GM19467 (cell line): ENCODE data around the gene STK36.

Experiments used
- ATAC-seq: cut with Tn5 transposase; IDR thresholded peaks from one replicate; pipeline ENCODE4 v1.9.1; 2021; ENCODE audit warnings: mild to moderate bottlenecking, moderate library complexity; ENCODE audit not compliant: unreplicated experiment

STK36 gene, protein sequence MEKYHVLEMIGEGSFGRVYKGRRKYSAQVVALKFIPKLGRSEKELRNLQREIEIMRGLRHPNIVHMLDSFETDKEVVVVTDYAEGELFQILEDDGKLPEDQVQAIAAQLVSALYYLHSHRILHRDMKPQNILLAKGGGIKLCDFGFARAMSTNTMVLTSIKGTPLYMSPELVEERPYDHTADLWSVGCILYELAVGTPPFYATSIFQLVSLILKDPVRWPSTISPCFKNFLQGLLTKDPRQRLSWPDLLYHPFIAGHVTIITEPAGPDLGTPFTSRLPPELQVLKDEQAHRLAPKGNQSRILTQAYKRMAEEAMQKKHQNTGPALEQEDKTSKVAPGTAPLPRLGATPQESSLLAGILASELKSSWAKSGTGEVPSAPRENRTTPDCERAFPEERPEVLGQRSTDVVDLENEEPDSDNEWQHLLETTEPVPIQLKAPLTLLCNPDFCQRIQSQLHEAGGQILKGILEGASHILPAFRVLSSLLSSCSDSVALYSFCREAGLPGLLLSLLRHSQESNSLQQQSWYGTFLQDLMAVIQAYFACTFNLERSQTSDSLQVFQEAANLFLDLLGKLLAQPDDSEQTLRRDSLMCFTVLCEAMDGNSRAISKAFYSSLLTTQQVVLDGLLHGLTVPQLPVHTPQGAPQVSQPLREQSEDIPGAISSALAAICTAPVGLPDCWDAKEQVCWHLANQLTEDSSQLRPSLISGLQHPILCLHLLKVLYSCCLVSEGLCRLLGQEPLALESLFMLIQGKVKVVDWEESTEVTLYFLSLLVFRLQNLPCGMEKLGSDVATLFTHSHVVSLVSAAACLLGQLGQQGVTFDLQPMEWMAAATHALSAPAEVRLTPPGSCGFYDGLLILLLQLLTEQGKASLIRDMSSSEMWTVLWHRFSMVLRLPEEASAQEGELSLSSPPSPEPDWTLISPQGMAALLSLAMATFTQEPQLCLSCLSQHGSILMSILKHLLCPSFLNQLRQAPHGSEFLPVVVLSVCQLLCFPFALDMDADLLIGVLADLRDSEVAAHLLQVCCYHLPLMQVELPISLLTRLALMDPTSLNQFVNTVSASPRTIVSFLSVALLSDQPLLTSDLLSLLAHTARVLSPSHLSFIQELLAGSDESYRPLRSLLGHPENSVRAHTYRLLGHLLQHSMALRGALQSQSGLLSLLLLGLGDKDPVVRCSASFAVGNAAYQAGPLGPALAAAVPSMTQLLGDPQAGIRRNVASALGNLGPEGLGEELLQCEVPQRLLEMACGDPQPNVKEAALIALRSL (N-terminal part only)

DNA sequence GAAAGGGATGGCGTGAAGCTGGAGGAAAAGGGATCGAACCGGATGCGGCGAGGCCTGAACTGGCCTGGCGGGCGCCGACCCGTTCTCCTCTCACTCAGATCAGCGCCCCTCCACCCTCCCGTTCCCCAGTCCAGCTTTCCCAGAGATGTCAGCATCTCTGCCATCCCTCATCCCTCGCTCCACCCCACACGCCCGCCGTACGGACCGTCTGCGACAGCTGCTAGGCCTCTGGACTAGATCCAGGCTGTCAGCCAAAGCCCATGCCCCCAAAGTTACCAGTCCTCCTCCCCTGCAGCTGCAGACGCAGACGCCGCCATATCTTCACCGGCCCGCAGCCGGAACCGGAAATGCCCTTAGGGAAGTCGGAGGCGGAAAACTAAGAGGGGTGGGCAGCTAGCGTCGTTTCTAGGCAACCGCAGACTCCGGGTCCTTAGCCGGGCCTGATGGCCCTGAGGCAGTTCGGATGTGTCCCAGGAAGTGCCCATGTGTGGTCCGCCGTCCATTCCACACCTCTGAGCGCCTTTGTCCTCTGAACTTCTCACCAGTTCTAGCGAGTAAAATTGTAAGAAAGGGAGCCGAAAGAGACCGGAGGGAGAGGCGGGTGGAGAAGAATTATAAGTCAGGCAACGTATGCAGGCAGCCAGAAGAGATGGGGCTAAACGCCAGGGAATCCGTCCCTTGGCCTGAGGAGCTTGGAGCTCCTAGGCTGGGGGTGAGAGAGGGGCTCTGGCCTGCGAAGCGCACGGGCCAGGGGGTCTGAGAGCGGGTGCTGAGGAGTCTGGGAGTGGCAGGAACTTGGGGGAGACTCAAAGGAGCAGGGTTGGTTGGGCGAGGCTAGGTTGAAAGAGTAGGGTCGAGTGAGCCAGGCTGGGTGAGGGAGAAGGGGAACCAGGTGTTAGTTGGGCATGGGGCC is at the start of gene STK36, which contains the start of gene RNF25:
Gene STK36, plus strand, starts transcription at position 433 of the 913 bp plus-strand sequence. CDS start 744 bp downstream, outside the sequence.
Gene RNF25, minus strand, starts transcription at position 349 of the 913 bp plus-strand sequence. Its CDS starts 32 bp downstream, at position 317.
- ATAC-seq = peak; percentile 94

DNA sequence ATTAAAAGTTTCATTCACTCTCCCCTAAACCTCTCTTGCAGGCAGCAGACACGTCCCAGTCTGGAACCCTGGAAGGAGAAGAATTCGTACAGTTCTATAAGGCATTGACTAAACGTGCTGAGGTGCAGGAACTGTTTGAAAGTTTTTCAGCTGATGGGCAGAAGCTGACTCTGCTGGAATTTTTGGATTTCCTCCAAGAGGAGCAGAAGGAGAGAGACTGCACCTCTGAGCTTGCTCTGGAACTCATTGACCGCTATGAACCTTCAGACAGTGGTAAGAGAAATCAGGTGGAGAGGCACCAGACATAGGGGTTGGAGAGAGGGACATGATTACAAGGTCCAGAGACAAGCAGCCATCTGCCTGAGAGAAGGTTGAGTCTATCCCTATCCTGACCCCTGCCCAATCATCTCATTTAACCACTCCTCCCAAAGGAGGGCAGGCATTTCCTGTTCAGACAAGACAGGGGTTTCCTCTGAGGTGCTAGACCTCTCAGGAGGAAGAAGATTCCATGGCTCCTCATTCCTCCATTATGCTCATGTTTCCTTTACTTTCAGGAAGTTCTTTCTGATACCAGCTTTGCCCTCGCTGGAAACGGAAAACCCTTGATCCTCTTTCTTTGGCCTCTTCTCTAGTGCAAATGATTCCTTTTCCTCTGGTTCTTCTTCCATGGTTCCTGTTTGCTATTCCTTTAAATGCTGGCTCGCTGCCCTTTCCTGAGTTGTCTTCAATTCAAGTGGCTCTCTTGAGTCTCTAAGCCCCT is 49.1 kb upstream of the STK36 start:
- no peak for ATAC-seq

DNA sequence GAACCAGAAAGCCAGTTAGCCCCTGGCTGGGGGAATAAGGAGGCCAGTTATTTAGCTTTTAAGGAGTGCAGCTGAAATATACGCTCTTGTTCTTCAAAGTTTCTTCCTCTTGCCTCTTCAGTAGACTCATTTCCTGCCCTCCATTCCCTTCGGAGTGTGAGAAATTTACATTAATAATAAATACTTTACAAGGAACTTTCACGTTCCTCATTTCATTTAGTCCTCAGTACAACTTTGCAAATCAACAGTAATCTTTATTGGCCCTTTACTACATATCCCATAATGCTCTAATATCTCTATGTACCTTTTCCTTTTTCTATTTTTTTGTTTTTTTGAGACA is 48.5 kb upstream of the STK36 start:
- no peak for ATAC-seq

DNA sequence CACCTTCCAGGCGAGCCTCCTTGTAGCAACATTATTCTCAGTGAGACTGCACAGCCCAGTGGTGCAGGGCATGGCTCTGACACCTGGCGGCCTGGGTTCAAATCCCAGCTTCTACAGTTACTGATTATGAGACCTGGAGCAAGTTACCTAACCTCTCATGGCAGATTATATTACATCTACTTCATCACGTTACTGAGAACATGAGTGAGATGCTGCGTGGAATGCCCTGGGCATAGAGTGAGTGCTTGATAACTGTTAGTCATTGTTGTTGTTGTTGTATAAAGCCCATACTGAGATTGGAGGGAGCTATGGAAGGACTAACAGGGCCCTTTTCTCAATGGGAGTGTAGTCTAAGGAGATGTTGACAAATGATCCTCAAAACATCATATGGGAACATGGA is 45.5 kb upstream of the STK36 start:
- ATAC-seq = no peak

DNA sequence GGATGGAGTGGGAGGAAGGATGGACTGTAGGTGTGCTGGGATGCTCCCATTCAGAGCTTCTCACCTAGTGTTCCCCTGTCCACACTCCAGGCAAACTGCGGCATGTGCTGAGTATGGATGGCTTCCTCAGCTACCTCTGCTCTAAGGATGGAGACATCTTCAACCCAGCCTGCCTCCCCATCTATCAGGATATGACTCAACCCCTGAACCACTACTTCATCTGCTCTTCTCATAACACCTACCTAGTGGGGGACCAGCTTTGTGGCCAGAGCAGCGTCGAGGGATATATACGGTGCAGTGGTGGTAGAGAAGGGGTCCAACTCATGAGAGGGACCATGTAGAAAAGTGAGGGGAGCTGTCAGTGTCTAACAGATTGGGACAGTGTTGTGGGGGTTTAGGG is 43.9 kb upstream of the STK36 start:
- ATAC-seq = no peak

DNA sequence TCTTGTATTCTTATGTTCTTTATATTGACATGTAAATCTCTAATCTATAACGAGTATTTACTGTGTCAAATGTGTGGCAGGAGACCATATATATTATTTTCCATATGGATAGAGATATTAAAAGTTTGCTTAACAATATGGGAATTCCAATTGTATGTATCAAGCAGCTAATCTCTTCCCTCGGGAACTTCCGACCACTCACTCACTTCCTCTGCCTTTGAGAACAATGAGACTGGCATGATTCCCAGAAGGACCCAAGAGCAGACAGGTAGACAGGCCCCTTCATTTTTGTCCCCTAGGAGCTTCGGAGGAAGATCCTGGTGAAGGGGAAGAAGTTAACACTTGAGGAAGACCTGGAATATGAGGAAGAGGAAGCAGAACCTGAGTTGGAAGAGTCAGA is 40.0 kb upstream of the STK36 start:
- no peak for ATAC-seq

DNA sequence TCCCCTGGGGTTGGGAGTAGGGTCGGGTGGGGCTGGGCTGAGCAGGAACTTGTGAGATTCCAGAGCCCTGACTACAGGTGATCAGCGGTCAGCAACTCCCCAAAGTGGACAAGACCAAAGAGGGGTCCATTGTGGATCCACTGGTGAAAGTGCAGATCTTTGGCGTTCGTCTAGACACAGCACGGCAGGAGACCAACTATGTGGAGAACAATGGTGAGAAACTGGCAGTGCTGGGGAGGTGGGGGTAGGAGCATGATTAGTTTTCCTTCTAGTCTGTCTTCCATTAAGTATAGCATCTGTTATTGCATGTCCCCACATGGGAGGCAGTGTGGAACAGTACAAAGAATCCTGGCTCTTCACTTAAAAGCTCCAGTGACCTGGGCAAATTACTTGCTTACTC is 36.2 kb upstream of the STK36 start:
- no peak for ATAC-seq

DNA sequence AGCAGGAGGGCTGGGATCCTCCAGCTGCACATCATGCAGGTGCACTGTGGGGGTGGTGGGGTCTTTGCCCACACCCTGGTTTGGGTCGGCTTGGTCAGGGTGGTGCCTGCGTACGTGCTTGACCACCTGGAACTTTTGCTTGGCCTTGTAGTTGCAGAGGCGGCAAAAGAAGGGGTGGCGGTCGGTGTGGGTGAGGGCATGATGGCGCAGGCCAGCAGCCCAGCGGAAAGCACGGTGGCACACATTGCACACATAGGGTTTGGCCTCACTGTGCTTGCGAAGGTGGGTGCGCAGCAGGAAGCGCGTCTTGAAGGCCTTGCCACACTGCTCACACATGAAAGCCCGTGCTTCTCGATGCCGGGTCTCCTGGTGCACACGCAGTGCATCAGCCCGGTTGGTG is 33.5 kb upstream of the STK36 start:
- no peak for ATAC-seq

DNA sequence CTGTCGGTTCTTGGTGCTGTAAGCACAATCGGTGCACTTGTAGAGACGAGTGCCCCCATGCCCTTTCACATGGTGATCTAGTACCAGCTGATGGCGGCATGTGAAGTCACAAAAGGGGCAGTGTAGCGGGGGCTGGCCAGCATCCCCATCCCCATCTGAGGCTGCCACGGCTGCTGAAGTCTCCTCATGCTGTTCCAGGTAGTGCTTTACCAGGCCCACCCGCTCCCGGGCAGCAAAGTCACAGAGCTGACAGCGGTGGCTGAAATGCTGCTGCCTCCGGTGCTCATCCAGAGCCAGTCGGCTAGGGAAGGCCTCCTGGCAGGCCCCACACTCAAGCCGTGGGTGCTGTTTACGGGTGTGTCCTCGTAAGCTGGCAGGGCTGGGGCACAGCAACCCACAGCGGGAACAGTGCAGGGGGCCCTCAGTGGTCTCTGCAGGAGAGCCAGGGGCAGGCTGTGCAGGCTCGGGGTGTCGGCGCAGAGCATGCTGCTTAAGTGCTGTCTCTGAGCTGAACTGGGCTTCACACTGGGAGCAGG is 29.7 kb upstream of the STK36 start:
- no peak for ATAC-seq

DNA sequence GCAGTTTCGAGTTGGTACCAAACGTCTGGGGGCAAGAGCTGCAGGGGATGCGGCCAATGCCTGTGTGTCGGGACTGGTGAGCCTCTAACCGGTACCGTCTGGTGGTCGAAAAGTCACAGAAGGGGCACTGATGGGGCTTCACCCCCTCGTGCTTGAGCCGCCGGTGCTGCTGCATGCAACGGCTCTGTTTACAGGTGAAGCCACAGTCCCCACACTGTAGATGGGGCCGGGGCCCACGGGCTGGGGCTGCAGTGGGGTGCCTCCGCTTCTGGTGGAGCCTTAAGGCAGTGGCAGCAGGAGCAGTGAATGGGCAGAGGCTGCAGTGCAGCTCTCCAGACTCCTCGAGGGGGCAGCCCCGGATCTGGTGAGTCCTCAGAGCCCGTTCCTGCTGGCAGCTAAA is 29.1 kb upstream of the STK36 start:
- ATAC-seq = no peak

DNA sequence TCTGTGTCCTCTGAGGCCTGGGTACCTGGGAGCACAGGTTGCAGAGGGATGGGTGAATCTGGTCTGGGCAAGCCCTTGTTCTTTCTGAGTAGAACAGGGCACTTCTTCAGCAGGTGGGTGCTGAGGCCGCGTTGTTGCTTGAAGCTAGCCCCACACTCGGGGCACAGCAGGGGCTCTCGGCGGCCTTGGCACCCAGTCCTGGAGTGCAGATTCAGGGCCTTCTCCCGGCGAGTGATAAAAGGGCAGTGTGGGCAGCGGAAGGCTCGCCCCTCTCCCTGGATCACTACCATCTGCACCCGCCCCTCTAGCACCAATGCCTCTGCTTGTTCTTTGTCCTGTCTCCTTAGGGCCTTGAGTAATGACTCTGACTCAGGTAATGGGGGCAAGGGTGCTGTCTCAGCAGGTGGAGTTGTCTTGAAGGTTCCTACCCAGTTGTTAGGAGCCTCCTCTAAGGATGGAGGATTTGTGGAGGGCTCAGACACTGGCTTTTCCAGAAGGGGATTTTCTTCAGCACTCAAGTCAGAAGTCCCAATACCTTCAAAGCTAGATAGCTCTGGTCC is 28.1 kb upstream of the STK36 start:
- no peak for ATAC-seq

DNA sequence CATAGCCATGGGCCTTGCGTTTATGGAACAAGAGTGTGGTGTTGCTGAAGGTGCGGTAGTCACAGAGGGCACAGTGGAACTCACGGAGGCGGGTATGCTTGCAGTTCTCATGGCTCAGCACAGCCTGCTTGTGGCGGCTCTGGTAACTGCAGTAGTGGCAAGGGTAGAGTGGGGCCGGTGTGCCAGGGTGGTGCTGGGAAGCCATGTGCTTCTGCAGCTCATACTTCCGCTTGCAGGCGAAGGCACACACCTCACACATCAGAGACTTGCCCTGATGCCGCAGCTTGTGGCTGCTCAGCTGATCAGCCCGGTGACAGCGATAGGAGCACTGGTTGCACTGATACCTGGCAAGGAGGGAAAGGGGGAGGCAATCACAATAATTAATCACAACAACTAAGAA is 27.2 kb upstream of the STK36 start:
- ATAC-seq = no peak

DNA sequence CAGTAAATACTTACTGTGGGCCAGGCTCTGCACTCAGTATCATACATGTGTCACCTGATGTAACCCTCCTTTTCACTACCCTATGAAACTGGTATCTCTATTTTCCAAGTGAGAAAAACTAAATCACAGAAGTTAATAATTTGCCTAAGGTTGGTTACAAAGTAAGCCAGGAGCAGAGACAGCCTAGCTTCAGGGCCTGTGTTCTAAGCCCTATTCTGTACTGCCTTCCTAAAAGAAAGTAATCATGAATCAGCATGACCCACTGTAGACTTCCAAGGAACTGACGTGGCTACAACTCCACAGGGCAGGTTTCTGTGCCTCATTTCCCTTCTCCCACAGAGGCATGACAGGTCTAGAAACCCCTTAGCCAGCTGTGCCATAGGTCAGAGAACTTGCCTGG is 26.8 kb upstream of the STK36 start:
- ATAC-seq = no peak

DNA sequence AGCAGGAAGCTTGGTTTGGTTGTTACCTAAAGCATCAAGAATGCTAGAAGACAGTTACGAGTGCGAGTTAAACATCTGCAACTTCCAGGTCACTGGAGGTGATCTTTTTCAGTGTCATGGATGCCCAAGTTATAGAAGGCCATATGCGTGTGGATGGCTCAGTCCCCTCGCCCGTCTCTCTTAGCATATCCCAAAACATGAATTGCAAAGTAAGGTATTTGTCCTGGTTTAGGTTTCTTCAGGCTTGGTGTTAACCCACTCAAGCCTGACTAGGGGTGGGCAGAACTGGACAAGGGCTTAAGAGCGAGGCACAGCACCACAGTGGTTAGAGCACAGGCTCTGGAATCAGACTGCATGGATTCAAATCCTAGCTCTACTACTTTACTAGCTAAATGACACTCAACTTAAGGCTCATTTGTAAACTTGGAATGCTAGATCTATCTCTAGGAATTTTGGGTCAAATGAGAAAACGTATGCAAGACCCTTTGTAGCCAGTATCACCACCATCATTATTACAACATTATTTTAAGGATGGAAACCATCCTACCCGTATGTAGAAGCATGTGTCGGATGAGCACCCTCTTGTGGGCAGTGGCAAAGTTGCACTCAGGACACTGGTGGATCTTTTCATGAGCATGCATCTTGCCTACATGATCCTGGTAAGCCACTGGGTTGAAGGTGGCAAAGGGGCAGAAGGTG is 23.6 kb upstream of the STK36 start:
- ATAC-seq = no peak

DNA sequence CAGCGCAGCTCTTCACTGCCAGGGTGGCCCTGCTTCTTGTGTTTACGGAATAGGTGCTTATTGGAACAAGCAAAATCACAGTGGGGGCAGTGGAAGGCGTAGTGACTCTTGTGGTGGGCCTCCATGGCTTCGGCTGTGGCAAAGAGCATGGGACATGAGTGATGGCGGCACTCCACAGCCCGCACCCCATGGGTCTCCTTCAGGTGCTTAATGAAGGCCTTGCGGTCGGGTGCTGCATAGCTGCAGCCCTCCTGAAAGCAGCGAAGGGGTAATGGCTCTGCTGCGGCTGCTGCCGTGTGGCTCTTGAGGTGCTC is 23.1 kb upstream of the STK36 start:
- no peak for ATAC-seq

DNA sequence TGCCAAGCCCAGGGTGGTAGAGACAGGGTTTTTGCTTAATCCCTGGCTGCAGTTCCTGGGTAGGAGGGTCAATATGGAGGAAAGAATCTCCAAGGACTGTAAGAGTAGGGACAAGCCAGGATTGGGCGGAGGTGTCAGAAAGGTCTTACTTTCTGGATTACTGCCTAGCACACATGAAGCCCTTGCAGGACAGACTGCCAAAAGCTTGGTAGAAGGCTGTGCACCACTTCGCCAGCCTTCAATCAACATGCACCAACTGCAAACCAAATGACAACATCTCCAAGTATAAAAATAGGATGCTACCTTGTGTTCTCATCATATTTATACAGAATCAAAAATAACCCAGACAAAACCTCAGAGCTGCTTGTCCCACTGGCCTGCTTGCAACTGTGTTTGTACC is 16.1 kb upstream of the STK36 start:
- no peak for ATAC-seq

DNA sequence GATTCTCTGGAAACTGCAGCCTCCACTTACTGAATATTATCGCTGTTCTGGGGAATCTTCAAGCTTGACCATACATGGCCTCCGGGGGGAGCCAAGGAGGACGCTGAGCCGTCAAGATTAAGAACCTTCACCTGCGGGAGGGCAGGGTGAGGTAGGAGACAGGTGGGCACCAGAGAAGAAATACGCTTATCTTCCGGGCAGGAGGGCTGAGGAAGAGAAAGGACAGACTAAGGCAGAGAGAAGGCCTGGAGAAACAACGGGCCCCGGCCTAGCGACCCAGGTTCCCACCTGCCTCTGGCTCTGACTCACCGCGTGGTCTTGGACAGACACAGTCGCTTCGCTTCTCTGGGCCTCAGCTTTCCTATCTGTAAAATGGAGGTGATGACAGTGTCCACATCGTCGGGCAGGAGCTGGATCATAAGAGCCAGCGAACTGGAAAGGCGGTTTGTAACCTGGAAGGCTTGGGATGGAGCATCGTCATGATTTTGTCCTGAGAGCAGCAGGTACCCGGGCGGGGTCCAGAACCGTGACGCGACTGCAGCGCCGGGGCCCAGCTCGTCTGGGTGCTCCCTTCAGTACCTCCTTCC is 13.1 kb upstream of the STK36 start:
- no peak for ATAC-seq
